GM12801 (cell line): Measurements from ENCODE around the gene STAT4.

Experiments
- TF ChIP-seq, protein P1 (sequence below): IDR thresholded peaks from one replicate; pipeline ENCODE4 v1.5.1; 2011; ENCODE audit warnings: control low read depth; ENCODE audit not compliant: insufficient read length; ENCODE audit errors: extremely low read depth

STAT4 gene

DNA sequence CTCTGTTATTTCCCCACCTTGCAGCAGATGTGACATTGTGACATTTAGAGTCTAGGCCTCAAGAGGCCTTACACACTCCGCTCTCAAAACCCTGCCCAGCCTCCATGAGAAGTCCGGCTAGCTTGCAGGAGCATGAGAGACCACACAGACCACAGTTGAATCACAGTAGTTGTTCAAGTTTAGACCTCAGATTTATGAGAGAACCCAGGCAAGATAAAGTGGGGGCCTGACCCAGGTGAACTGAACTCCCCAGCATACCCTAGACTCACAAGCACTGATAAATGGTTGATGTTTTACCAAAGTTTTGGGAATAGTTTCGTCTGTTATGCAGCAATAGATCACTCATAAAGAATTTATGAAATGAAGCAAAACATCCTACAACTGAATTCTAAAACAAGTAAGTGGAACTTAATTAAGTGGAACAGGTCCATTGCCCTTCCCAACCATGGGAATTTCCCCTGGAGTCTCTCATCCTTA, 132.1 kb downstream of the STAT4 start:
- TF ChIP-seq, protein P1, sequence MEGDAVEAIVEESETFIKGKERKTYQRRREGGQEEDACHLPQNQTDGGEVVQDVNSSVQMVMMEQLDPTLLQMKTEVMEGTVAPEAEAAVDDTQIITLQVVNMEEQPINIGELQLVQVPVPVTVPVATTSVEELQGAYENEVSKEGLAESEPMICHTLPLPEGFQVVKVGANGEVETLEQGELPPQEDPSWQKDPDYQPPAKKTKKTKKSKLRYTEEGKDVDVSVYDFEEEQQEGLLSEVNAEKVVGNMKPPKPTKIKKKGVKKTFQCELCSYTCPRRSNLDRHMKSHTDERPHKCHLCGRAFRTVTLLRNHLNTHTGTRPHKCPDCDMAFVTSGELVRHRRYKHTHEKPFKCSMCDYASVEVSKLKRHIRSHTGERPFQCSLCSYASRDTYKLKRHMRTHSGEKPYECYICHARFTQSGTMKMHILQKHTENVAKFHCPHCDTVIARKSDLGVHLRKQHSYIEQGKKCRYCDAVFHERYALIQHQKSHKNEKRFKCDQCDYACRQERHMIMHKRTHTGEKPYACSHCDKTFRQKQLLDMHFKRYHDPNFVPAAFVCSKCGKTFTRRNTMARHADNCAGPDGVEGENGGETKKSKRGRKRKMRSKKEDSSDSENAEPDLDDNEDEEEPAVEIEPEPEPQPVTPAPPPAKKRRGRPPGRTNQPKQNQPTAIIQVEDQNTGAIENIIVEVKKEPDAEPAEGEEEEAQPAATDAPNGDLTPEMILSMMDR, result no peak

DNA sequence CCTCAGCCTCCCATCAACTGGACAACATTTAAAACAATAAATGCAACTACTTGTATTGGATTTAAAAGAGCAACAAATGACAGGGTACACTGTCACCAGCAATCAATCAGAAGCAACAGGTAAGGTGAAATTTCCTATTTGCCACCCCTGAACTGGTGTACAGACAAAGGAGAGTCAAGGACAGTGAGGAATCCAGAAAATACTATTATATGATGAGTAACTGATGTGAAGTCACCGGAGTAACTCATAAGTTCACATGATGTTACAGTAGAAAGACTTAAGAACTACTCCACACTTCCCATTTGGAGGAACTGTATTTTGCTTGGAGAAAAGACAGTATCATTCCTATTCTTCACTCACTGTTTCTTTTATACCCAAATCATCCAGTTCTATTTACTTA, 132.7 kb downstream of the STAT4 start:
- TF ChIP-seq, protein P1, result no peak

DNA sequence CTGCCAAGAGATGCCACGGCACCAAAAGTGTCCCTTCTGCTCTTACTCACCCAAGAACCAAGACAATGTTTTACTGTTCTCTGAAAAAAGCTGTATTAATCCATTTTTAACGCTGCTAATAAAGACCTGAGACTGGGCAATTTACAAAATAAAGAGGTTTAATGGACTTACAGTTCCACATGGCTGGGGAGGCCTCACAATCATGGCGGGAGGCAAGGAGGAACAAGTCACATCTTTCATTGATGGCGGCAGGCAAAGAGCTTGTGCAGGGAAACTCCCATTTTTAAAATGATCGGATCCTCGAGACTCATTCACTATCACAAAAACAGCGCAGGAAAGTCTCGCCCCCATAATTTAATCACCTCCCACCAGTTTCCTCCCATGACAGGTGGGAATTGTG, 135.0 kb downstream of the STAT4 start:
- TF ChIP-seq, protein P1, result no peak

DNA sequence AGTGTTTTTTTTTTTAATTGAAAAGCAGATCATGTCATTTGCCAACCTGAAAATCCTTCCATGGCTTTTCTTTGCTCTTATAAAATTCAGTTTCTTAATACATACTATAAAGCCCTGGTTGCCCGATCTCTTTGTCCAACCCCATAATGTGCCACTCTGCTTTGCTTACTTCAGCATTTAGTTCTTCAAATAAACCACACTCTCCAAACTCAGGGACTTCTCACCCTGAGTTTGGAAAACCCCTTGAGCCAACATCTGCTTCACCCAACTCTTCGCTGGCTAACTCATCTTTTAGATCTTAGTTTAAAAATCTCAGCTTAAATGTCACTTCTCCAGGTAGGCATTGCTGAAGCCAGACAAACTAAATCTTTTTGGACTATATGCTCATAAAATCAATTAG, 135.6 kb downstream of the STAT4 start:
- TF ChIP-seq, protein P1, result no peak

DNA sequence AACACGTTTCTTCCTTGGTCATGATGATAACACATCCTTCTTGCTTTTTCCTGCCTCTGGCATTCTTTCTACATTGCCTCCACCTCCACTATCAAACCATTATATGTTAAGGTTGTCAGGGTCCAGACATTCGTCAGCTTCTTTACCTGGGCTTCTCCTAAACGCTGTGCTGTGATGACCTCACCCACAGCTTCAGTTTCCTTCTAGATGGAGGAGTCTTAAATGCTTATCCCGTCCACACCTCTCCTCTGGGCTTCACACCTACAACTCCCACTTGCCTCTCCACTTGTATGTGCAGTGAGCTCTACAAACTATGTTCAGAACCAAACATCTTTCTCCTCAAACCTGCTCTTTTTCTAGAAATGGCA, 136.2 kb downstream of the STAT4 start:
- TF ChIP-seq, protein P1, result no peak

DNA sequence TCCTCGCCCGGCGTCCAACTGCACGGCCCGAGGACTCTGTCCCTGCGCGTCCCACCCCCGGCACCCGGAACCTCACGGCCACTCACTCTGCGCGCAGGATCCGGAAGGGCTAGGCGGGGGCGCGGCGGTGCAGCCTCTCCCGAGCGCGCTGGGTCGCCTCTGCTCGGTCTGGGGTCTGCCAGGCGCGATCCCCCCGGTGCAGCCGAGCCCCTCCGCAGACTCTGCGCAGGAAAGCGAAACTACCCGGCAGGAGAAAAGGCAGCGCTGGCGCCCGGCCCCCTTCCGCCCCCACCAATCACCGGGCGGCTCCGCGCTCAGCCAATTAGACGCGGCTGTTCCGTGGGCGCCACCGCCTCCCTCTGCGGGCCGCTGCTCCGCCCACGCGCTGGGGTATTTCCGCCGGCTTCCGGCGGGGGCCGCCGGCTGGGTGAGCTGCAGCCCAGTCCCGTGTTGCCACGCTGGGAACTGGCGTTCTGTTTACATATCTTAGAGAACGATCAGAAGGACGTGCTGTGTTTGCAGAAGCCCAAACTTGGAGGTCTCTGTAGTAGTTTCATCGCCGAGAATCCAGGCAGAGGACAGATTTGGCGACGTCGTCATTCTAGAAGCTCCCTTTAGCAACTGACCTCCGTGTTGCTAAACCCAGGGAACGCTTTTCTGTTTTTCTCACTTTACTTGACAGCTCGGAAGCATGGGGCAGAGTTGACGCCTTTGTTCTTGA, 136.7 kb downstream of the STAT4 start, which contains the start of gene STAT1:
TSS of gene STAT1 (minus strand) at position 240 of the 721 bp plus-strand sequence. CDS start 4,168 bp downstream, outside the sequence.
- TF ChIP-seq, protein P1, result no peak

DNA sequence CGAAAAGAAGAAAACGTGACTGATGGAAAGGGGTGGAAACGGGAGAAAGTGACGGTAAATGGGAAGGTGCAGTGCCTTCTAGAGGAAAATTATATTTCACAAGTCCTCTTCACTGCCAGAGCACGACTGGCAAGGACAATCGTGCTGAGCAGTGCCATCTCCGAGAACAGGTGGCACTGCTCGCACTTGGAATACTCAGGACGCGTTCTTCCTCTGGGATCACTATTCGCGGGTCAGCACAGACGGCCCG, 137.2 kb downstream of the STAT4 start:
- TF ChIP-seq, protein P1, result no peak
